IMR-90 (cell line): ENCODE data around the gene LGI4. TPM values are rescaled to one million over a fixed set of nuclear protein-coding genes. Genes with fewer than 3 reads are reported as not detected.

Source experiments
- ATAC-seq: fragments of 200-7000 bp; cut with Tn5 transposase; 2 replicates; pipeline ENCODE4 v1.9.1; 2020; ENCODE audit warnings: low read depth, mild to moderate bottlenecking, moderate library complexity
- BruUV-seq: library from RNA; stranded (reverse); fragments of 400-500 nt; replicated peaks from 2 replicates; lab custom pipeline; 2021; lab: Mats Ljungman, UMichigan
- CTCF ChIA-PET: fragments of 300-600 bp; formaldehyde crosslinking; extraction: SDS; loops from one replicate; lab custom pipeline; 2021; ENCODE audit warnings: antibody characterized with exemption; lab: Yijun Ruan, JAX
- POLR2A ChIA-PET: fragments of 300-600 bp; sonication (Branson Sonifier 250); formaldehyde crosslinking; loops from one replicate; lab custom pipeline; 2022; ENCODE audit warnings: antibody characterized with exemption; ENCODE audit not compliant: unreplicated experiment; lab: Charles Lee
- DNase-seq: peaks from one replicate; pipeline ENCODE4 v3.0.0; 2013
- H2AFZ ChIP-seq: replicated peaks from 2 replicates; pipeline ENCODE3; 2013; ENCODE audit warnings: low read length, mild to moderate bottlenecking; ENCODE audit not compliant: poor library complexity
- H2AK5ac ChIP-seq: 2 replicates; pipeline ENCODE4 v1.6.1; 2013; ENCODE audit warnings: low read depth, low read length, inconsistent platforms
- H2AK9ac ChIP-seq: replicated peaks from 2 replicates; pipeline ENCODE3; 2013; ENCODE audit warnings: mild to moderate bottlenecking, low read depth, low read length, moderate library complexity; ENCODE audit not compliant: poor library complexity
- H2BK120ac ChIP-seq: 2 replicates; pipeline ENCODE4 v1.6.1; 2013; ENCODE audit warnings: low read depth, low read length, inconsistent platforms
- H2BK15ac ChIP-seq: 3 replicates; pipeline ENCODE4 v1.6.1; 2013; ENCODE audit warnings: low read depth, low read length, inconsistent platforms
- H2BK20ac ChIP-seq: 2 replicates; pipeline ENCODE4 v1.6.1; 2013; ENCODE audit warnings: low read depth, mild to moderate bottlenecking, inconsistent platforms, low read length, moderate library complexity
- H2BK5ac ChIP-seq: 2 replicates; pipeline ENCODE4 v1.6.1; 2013; ENCODE audit warnings: mild to moderate bottlenecking, low read depth, low read length, inconsistent platforms; ENCODE audit not compliant: poor library complexity, severe bottlenecking
- H3K14ac ChIP-seq: replicated peaks from 2 replicates; pipeline ENCODE4 v1.6.1; 2013; ENCODE audit warnings: low read depth, low read length, inconsistent platforms
- H3K18ac ChIP-seq: 2 replicates; pipeline ENCODE4 v1.6.1; 2013; ENCODE audit warnings: low read depth, low read length, control low read depth
- H3K23ac ChIP-seq: 2 replicates; pipeline ENCODE4 v1.6.1; 2013; ENCODE audit warnings: low read depth, low read length, inconsistent platforms
- H3K27ac ChIP-seq: 2 replicates; pipeline ENCODE4 v1.5.1; 2013; ENCODE audit warnings: mild to moderate bottlenecking, control low read depth, low read length; ENCODE audit not compliant: insufficient read depth
- H3K27me3 ChIP-seq: 2 replicates; pipeline ENCODE4 v1.6.1; 2013; ENCODE audit warnings: low read length; ENCODE audit not compliant: control insufficient read depth, insufficient read depth
- H3K36me3 ChIP-seq: 2 replicates; pipeline ENCODE4 v1.6.1; 2013; ENCODE audit warnings: low read length, mixed read lengths; ENCODE audit not compliant: control insufficient read depth, insufficient read depth
- H3K4ac ChIP-seq: 2 replicates; pipeline ENCODE4 v1.6.1; 2013; ENCODE audit warnings: low read depth, low read length, inconsistent platforms
- H3K4me1 ChIP-seq: 2 replicates; pipeline ENCODE4 v1.6.1; 2013; ENCODE audit warnings: low read length, mixed read lengths; ENCODE audit not compliant: control insufficient read depth, insufficient read depth
- H3K4me2 ChIP-seq: 2 replicates; pipeline ENCODE4 v1.6.1; 2013; ENCODE audit warnings: low read depth, mild to moderate bottlenecking, control low read depth, low read length, moderate library complexity
- H3K4me3 ChIP-seq: 2 replicates; pipeline ENCODE4 v1.5.1; 2013; ENCODE audit warnings: low read depth, mild to moderate bottlenecking, control low read depth, low read length, moderate library complexity; ENCODE audit not compliant: insufficient read depth
- H3K56ac ChIP-seq: 2 replicates; pipeline ENCODE4 v1.6.1; 2013; ENCODE audit warnings: low read length, inconsistent platforms; ENCODE audit not compliant: insufficient read depth; ENCODE audit errors: extremely low read depth
- H3K79me1 ChIP-seq, 2 experiments: 2 replicates each; pipeline ENCODE4 v1.6.1; 2013; ENCODE audit warnings: low read length in 2 of 2, inconsistent platforms in 1 of 2, low read depth in 1 of 2
- H3K9ac ChIP-seq: 2 replicates; pipeline ENCODE4 v1.6.1; 2013; ENCODE audit warnings: low read depth, low read length, control low read depth
- H3K9me1 ChIP-seq: 2 replicates; pipeline ENCODE4 v1.6.1; 2013; ENCODE audit warnings: low read length, inconsistent platforms; ENCODE audit not compliant: insufficient read depth
- H3K9me3 ChIP-seq: 2 replicates; pipeline ENCODE4 v1.6.1; 2013; ENCODE audit warnings: low read length; ENCODE audit not compliant: control insufficient read depth, insufficient read depth
- H4K20me1 ChIP-seq: 2 replicates; pipeline ENCODE4 v1.6.1; 2013; ENCODE audit warnings: low read length, inconsistent platforms; ENCODE audit not compliant: insufficient read depth
- H4K5ac ChIP-seq: 2 replicates; pipeline ENCODE4 v1.6.1; 2013; ENCODE audit warnings: mild to moderate bottlenecking, low read depth, low read length, control low read depth
- H4K8ac ChIP-seq, 2 experiments: 2 replicates each; pipeline ENCODE4 v1.6.1; 2013; ENCODE audit warnings: low read depth in 2 of 2, low read length in 2 of 2, control low read depth in 1 of 2, inconsistent platforms in 1 of 2
- H4K91ac ChIP-seq: 2 replicates; pipeline ENCODE4 v1.6.1; 2013; ENCODE audit warnings: low read depth, low read length, inconsistent platforms; ENCODE audit not compliant: insufficient read depth
- BHLHE40 ChIP-seq: fragments of 150-350 bp; IDR thresholded peaks from 2 replicates; pipeline ENCODE4 v1.6.1; 2016; ENCODE audit warnings: mild to moderate bottlenecking, low read depth, low read length
- CHD1 ChIP-seq: IDR thresholded peaks from 2 replicates; pipeline ENCODE4 v1.6.1; 2012; ENCODE audit warnings: low read depth, low read length, improper control_type of control experiment
- CTCF ChIP-seq: conservative IDR thresholded peaks from 2 replicates; pipeline ENCODE4 v1.5.1; 2012; ENCODE audit warnings: mild to moderate bottlenecking, low read depth, low read length, improper control_type of control experiment
- ELK1 ChIP-seq: fragments of 150-350 bp; IDR thresholded peaks from 2 replicates; pipeline ENCODE4 v1.6.1; 2016; ENCODE audit warnings: low read depth, mild to moderate bottlenecking, low read length, moderate library complexity, borderline replicate concordance
- FOS ChIP-seq: fragments of 150-350 bp; IDR thresholded peaks from 2 replicates; pipeline ENCODE4 v1.6.1; 2016; ENCODE audit warnings: low read depth, low read length
- MAFK ChIP-seq: IDR thresholded peaks from 2 replicates; pipeline ENCODE4 v1.6.1; 2012; ENCODE audit warnings: low read depth, low read length, improper control_type of control experiment
- MAZ ChIP-seq: IDR thresholded peaks from 2 replicates; pipeline ENCODE4 v1.6.1; 2012; ENCODE audit warnings: low read depth, mild to moderate bottlenecking, low read length, improper control_type of control experiment, moderate library complexity, borderline replicate concordance
- POLR2A ChIP-seq: IDR thresholded peaks from 2 replicates; pipeline ENCODE4 v1.6.1; 2012; ENCODE audit warnings: mild to moderate bottlenecking, low read depth, low read length
- RAD21 ChIP-seq: IDR thresholded peaks from 2 replicates; pipeline ENCODE4 v1.6.1; 2012; ENCODE audit warnings: low read length, improper control_type of control experiment
- RCOR1 ChIP-seq: IDR thresholded peaks from 2 replicates; pipeline ENCODE4 v1.6.1; 2012; ENCODE audit warnings: mild to moderate bottlenecking, low read length, improper control_type of control experiment; ENCODE audit not compliant: insufficient replicate concordance
- RFX5 ChIP-seq: IDR thresholded peaks from 2 replicates; pipeline ENCODE4 v1.8.0; 2012; ENCODE audit warnings: low read depth, mild to moderate bottlenecking, low read length, moderate library complexity
- SMC3 ChIP-seq: fragments of 150-350 bp; IDR thresholded peaks from 2 replicates; pipeline ENCODE4 v1.6.1; 2016; ENCODE audit warnings: low read depth, mild to moderate bottlenecking, antibody characterized with exemption, low read length, moderate library complexity
- USF2 ChIP-seq: fragments of 150-350 bp; IDR thresholded peaks from 2 replicates; pipeline ENCODE4 v1.6.1; 2017; ENCODE audit warnings: mild to moderate bottlenecking, antibody characterized with exemption, low read length, low read depth
- WGBS, 2 experiments: methylation state at CpG; one replicate each; pipeline versions ENCODE4 v1.1.5 to v1.1.7; 2013; ENCODE audit warnings: missing lambda C conversion rate in 2 of 2; ENCODE audit not compliant: insufficient read length in 1 of 2; ENCODE audit errors: extremely low coverage in 2 of 2; 5-methylcytosine and 5-hydroxymethylcytosine counted together
- dilution Hi-C: fragments of 300-500 bp; cut with HindIII; formaldehyde crosslinking; loops from one replicate; pipeline ENCODE4 v1.14.3; 2018; ENCODE audit warnings: low sequenced_read_pairs; ENCODE audit not compliant: unreplicated experiment
- in situ Hi-C: fragments of 300-500 bp; cut with MboI; formaldehyde crosslinking; loops from 3 replicates; pipeline ENCODE4 v1.14.3; 2019; ENCODE audit warnings: low sequenced_read_pairs, inconsistent platforms, mixed read lengths
- intact Hi-C: fragments of 100-400 bp; cut with micrococcal nuclease; formaldehyde crosslinking; loops from 2 replicates; pipeline ENCODE4 v1.10.0; 2022
- polyA plus RNA-seq, 3 experiments: library from polyadenylated mRNA; depleted of rRNA; stranded (reverse); fragments of >200 nt; gene quantifications; 2 replicates each; pipeline ENCODE4 v1.2.3, GENCODE V29; 2012; ENCODE audit warnings: low replicate concordance in 1 of 3
- total RNA-seq: library from RNA; depleted of rRNA; stranded (reverse); fragments of >200 nt; gene quantifications from 2 replicates; pipeline ENCODE4 v1.2.3, GENCODE V29; 2012

The LGI4 gene
- total and polyA plus RNA-seq, 2 of the 4 experiments (the other 2 are of a cell fraction), result 0.10 TPM; not detected in 1

- 0 out of 2 replicates have a peak, but pooled peaks cover 1% of the 10 kb centered on the region for H3K4me1 ChIP-seq
- no peak overlapping the region for H3K27ac ChIP-seq
- H3K9ac ChIP-seq, result no peak overlapping the region
- no peak for ATAC-seq
- in situ Hi-C loops (no loop called here), intact Hi-C loops (no loop called here), dilution Hi-C loops (no loop called here)
- peaks cover 21% of the 10 kb centered on the region for H3K9me3 ChIP-seq
- H3K27me3 ChIP-seq, result no peaks in the 10 kb centered on the region
- H3K14ac ChIP-seq, result no peak overlapping the region
- H2BK120ac ChIP-seq, result no peak overlapping the region
- no peak overlapping the region for H4K91ac ChIP-seq
- H3K23ac ChIP-seq, result no peak overlapping the region
- no peak for DNase-seq
- H3K4me2 ChIP-seq, result no peak overlapping the region
- no peak overlapping the region for H4K5ac ChIP-seq
- H2BK20ac ChIP-seq, result no peak overlapping the region
- no peak overlapping the region for H2AK9ac ChIP-seq
- BruUV-seq, result no TSS peak
- ChIA-PET CTCF (no interaction called here), POLR2A (no interaction called here)
- H2AFZ ChIP-seq, result no peak overlapping the region
- no peak overlapping the region for H3K4me3 ChIP-seq
- no peak overlapping the region for H2BK15ac ChIP-seq
- H3K4ac ChIP-seq, result no peak overlapping the region
- peaks cover 10 to 28% of the 10 kb centered on the region in 2 experiments for H3K79me1 ChIP-seq
- H3K9me1 ChIP-seq, result peaks cover 5% of the 10 kb centered on the region; the same call in 1 of the 2 replicates
- no peak overlapping the region for H2BK5ac ChIP-seq
- H3K56ac ChIP-seq, result no peak overlapping the region
- no peak overlapping the region for H2AK5ac ChIP-seq
- no peak for TF ChIP-seq POLR2A
- TF ChIP-seq ELK1, result no peak
- no peak for TF ChIP-seq SMC3
- TF ChIP-seq MAFK, result no peak
- no peak for TF ChIP-seq FOS
- TF ChIP-seq CTCF, result no peak
- no peak for TF ChIP-seq BHLHE40
- no peak for TF ChIP-seq RFX5
- no peak for TF ChIP-seq RAD21
- TF ChIP-seq CHD1, result no peak
- TF ChIP-seq RCOR1, result no peak
- no peak for TF ChIP-seq USF2
- TF ChIP-seq MAZ, result no peak
- H4K20me1 ChIP-seq, result 0 out of 2 replicates have a peak, but pooled peaks cover 2% of the 10 kb centered on the region
- no peak overlapping the region for H3K18ac ChIP-seq
- H3K36me3 ChIP-seq, result peaks cover 56% of the 10 kb centered on the region
- 97% methylated on average over 5 of the region's 9 CpGs; no CpG with 5 or more reads in 1 of the 2 experiments for WGBS, 2 experiments
- no peak overlapping the region for H4K8ac ChIP-seq
Measured at GRCh38 chr19:35160629-35161433, 26.0 kb upstream of the LGI4 start.
